GM10266 (cell line): ENCODE data around the gene FOXC1.
A peak's percentile ranks its signal among the peaks of the same experiment; 100 is the strongest.

Experiments used
- DNase-seq: peaks from one replicate; pipeline ENCODE4 v3.0.0; 2012; ENCODE audit errors: extremely low spot score
- TF ChIP-seq, protein P1 (sequence below): IDR thresholded peaks from 2 replicates; pipeline ENCODE4 v1.5.1; 2012; ENCODE audit warnings: mild to moderate bottlenecking, low read depth; ENCODE audit not compliant: control insufficient read depth, insufficient read depth; ENCODE audit errors: missing control alignments

FOXC1 gene

DNA sequence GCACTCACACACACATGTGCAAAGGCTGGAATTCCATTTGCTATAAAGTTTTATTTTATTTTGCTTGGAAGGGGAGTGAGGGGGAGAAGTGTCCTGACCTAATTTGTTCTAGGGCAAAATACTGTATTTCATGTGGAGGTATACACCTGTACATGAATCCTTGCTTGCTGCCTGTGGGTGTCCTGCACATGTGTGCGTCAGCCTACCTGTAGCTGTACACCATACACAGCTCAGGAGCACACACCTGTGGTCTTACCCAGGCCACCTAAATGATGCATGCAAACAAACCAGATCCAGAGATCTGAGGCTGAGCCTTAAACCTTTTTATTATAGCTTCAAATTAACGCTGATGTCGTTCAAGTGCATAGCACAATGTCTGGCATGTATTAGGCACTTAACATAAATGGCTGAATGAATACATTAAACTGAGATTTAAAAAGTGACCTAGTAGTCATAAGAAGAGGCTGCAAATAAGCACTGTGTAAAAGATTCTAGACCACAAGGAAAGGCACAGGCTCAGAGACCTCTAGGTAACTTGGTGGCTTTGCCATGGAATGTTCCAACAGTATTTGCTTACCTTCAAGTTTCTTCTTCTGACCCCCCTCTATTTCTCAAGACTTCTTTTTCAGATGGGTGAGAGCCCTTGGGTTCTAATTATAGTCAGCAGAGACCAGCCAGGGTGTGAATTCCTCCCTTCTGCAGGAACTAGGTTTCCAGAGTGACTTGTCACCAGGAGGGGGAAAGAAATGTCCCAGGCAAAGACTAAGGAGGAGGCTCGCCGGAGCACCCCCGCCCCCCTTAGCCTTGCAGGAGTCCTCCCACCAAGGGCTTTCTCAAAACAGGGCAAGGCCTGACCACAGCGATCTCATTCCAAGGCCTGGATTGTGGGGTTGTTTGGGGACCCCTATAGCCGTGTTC is 13.4 kb downstream of the FOXC1 start:
- TF ChIP-seq, protein P1, sequence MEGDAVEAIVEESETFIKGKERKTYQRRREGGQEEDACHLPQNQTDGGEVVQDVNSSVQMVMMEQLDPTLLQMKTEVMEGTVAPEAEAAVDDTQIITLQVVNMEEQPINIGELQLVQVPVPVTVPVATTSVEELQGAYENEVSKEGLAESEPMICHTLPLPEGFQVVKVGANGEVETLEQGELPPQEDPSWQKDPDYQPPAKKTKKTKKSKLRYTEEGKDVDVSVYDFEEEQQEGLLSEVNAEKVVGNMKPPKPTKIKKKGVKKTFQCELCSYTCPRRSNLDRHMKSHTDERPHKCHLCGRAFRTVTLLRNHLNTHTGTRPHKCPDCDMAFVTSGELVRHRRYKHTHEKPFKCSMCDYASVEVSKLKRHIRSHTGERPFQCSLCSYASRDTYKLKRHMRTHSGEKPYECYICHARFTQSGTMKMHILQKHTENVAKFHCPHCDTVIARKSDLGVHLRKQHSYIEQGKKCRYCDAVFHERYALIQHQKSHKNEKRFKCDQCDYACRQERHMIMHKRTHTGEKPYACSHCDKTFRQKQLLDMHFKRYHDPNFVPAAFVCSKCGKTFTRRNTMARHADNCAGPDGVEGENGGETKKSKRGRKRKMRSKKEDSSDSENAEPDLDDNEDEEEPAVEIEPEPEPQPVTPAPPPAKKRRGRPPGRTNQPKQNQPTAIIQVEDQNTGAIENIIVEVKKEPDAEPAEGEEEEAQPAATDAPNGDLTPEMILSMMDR: no peak
- DNase-seq: peak; percentile 39

DNA sequence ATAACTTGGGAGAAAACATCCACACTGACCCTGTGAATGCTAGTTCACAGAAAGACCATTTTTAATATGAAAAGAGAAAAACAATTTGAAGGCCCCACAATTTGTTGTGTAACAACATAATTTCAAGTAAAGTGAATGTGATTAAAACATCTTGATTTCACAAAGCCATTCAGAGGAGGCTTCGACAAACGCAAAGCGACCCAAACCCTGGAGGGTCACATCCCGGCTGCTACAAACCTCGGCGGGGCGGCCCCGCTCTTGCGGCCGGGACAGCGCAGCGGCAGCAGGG is 14.0 kb downstream of the FOXC1 start:
- TF ChIP-seq, protein P1: no peak
- no peak for DNase-seq

DNA sequence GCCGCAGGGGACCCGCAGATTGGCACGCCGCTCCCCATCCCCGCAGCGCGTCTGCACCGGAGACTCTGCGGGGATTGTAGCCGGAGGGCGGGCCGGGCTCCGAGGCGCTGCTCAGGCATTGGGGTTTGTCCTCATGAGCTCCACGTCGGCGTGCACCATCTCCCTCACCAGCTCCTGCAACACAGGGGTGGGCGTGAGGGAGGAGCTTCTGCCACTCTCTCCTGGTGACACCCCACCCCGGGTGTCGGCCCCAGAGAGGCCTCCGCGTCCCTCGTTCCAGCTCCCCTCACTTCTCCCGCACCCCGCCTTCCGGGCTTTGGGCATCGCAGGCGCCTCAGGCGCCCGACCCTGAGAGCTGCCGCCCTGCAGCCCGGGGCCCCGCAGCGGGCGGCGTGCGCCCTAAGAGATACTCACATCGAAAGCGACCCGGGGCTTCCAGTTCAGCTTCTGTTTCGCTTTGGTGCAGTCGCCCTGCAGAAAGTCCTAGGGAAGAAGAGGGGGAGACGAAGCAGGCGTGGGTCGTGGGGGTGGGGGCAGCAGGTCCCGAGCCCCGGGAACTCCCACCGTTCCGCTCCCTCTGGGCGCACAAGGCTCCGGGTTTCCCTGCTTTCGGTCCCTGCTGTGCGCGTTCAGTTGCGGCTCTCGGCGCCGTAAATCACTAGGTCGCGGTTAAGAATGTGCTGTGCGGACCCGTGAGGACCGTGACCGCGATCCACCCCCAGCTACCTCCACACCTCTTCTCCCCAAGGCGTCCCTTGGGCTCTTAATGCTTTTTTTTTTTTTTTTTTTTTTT is 14.5 kb downstream of the FOXC1 start:
- TF ChIP-seq, protein P1: no peak
- DNase-seq: peak; percentile 80

DNA sequence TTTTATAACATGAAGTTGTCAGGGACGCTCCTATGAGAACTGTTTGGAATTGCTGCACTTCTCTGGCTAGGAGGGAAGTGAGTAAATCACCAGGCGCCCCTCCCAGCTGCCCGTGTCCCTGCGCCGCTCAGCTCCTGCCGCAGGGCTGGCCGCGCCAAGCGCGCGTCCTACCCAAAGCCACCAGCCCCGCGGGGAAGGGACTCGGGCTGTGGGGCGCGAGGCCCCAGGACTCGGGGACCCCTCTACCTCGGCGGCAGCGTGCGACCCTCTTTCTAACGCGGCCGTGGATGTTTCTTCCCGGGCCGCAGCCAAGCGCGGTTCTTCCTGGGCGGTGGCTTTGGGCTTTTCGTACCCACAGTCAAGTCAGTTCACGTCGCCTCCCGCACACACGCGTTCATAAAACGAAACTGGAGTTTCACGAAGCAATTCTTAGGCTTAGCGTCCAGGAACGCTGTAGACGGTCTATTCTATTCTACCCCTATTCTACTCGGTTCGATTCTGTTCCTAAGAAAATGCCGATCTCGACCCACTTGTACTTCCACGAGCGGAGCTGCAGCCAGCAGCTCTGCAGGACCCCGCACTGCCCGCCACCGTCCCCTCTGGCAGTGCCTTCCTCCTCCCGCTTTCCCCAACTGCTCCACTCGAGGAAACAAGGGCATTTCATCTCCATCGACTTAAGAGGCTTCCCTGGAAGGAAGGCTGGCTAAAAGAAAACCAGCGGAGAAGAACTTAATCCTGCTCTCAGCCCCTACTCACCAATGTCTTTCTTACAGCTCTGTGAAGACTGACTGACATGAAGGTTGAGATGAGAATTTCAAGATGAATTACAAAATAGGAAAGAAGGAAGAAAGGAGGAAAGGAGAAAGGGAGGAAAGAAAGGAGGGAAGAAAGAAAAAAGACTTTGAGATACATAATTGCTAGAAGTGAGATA is 15.4 kb downstream of the FOXC1 start:
- DNase-seq: no peak
- TF ChIP-seq, protein P1: no peak

DNA sequence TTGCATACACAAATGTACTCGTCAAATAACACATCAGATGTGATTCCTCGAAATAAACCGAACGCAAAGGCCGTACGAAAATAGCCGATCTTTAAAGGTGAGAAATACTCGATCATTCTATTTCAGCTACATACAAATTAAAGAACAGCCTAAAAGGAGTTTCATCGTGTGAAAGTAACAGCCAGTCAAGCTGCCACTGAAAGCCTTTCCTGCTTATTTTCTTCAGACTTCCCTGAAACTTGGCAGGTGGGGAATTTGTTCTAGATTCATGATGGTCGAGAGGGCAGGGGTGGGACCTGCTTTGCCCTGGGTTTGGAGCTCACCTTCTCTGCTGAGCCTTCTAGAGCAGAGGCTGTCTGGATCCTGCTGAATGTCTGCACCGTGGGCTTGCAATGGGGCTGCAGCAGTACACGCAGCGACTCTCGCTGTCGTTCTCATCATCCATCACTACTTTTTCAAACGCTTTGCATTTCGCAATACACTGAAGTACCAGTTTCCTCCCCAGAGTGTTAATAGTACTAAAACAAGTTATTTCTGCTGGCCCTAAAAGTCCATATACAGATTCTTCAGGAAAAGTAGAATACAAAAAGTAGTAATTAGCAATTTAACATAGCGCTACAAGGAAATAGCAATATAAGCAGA is 16.2 kb downstream of the FOXC1 start:
- DNase-seq: no peak
- TF ChIP-seq, protein P1: no peak

DNA sequence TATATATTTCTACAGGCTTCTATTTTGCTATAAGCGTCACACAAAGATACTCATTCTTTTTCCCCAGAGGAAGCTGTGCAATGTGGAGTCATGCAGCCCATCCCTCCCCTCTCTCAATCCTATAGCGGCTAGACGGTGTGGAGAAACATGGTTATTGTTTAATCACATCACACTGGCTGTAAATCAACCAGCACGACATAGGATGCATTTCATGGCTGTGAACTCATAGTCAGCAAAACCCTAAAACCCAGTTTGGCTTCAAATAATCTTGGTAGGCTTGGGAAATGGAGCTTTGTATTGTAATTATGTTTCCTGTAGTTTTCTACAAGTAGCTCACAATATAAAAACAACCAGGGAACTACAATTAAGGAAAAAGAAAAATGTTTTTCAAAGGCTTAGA is 16.8 kb downstream of the FOXC1 start:
- TF ChIP-seq, protein P1: no peak
- DNase-seq: no peak
